HL-60/S4 treated with retinoic acid at 250 ng/mL for 4 days and 3 days (cell line): ENCODE results near the gene DNAI7.

Source experiments
- in situ Hi-C: fragments of 300-500 bp; cut with MboI; formaldehyde crosslinking; loops from 2 replicates; pipeline ENCODE4 v1.7.0; 2022; ENCODE audit warnings: low sequenced_read_pairs

Gene DNAI7, protein sequence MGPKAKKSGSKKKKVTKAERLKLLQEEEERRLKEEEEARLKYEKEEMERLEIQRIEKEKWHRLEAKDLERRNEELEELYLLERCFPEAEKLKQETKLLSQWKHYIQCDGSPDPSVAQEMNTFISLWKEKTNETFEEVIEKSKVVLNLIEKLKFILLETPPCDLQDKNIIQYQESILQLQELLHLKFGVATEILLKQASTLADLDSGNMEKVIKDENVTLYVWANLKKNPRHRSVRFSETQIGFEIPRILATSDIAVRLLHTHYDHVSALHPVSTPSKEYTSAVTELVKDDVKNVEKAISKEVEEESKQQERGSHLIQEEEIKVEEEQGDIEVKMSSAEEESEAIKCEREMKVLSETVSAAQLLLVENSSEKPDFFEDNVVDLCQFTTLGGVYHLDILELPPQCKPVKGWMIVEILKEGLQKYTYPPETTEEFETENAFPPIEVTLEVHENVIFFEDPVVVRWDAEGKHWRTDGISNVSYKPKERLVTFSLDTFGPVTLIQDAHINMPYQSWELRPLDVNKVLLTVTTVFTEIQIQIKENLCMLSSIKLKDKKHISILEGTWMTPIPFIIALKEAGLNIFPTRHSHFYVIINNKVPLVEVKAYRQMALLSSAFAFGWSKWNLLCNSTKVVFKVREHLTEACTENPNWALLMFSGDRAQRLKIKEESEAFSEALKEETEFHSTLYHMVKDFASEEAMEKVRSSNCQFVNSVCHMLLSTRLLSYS

DNA sequence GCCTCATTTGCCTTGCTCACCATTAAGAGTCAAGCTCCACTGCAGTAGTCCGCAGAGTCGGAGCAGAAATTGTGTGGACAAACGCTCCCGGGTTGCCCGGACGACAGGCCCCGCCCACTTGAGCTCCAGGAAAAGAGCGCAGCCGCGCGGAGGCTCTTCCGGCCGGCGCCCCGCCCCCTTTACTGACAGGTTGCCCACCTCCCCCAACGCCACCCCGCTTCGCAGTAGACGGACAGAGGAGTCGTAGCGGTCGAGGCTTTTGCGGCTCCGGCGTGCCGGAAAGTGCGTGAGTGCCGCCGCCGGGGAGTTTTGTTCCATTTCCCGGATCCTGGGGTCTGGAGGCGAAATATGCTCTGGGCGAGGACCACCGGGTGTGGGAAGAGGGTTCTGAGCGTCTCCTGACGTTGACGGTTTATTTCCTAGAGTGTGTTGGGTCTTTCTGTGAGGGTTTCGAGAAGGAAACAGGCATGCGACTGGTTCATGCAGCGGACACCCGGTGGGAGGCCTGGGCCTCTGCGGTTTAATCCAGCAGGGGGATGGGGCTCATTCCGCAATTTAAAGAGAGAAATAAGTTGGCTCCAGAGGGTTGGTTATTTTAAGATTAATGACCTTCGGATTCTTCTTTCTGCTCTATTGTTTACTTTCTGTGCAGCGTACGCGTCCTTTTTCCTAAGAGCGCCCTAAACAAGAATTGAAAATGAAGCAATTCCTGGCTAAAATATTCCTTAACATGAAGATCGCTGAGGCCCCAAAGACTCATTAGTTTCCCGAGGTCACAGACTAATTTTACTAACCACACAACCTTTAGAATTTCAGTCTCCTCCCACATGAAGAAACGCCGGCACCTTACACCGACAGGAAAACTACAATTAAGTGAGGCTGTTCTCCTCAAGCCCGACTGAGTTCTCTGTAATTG is at the start of gene DNAI7, which contains the start of gene ETFRF1:
TSS of gene DNAI7 (minus strand) at position 105 of the 916 bp plus-strand sequence. CDS start at position 23, 82 bp downstream.
TSS of gene ETFRF1 (plus strand) at position 182 of the 916 bp plus-strand sequence. CDS start 8,720 bp downstream, outside the sequence.
- in situ Hi-C loops, result no loop called here

DNA sequence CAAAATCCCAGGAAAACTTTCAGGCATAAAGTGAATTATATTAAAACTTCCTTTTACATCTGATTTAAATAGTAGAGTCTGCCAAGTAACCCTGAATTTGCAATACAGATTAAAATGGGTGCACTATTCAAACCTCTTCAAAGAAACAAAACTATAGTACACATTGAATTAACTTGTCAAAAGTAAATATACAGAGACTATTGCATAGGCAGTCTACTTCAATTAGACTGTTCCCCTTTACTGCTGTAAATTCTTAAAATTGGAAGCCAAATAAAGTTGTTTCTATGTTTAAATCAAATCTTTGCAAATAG is 48.7 kb upstream of the DNAI7 start:
- in situ Hi-C loops, result no loop called here

DNA sequence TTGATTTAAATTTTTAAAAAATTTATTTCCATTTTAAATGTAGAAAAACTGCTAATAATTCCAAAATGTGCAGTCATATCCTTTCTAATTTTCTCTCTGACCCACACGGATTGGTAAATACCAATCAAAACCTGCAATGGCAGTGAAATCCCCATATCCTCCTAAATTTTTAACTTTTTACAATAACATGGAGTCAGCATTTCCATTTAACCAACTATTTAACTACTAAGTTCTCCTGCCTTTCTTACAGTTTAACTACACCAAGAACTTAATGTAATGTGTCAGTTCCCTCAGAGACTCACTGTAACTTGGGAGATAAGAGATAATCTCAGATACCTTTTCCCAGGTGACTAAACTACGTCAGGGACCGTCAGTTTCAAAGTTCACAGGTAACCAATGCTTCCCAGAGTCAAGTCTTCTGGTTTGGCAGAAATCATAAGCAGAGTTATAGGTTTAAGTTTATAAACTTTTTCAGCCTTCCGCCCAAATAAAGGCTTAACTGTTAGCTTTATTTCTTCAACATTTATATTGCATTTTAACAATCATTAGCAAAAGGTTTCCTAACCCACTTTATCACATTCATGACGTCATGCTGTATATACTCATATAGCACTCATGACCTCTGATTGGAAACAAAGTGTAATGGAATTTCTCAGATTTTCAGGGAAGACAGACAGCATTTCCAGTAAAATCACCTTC is 48.2 kb upstream of the DNAI7 start:
- in situ Hi-C loops, result no loop called here

DNA sequence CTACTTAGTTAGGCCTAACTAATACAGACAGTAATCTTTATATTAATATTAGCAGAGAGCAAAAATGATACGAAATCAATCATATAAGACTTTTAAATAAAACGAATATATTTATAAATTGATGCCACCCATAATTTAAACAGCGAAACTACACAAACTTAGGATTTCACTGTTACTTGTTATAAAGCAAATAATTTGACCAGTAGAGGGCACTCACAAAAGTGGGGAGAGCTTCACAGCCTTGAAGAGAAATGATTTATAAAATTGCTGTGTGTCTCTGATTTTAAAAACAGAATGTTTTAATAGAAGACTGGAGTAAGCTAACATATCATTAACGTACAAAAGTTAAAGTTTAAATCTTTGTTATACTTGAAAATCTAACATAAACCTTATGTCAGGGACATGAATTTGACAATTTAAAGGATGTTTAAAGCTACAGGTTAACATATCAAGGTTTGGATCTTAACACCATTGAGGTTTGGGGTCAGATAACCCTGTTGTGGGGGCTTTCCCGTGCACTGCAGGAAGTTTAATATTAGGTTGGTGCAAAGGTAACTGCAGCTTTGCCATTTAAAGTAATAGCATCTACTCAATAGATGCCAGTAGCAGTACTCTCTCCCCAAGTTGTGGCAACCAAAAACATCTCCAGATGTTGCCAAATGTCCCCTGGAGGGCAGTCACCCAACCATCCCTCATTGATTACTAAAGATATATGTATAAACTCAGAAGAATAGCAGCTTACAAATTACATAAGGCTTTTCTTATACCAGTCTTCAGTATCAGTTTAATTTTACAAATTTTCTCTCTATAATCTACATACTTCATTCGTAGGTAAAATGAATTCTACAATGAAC is 46.4 kb upstream of the DNAI7 start:
- in situ Hi-C loops, result no loop called here

DNA sequence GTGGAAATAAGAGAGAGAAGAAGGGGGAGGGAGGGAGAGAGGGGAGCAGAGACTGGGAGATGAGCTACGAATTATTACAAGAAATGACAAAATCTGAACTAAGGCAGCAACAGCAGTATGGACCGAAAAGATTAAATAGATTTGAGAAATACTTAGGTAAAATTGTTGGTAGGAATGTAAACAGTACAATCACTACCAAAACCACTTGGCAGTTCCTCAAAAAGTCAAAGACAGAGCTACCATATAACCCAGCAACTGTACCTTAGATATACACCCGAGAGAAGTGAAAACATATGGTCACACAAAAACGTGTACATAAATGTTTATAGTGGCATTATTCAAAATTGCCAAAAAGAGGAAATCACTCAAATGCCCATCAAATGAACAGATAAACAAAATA is 41.7 kb upstream of the DNAI7 start:
- in situ Hi-C loops, result no loop called here

DNA sequence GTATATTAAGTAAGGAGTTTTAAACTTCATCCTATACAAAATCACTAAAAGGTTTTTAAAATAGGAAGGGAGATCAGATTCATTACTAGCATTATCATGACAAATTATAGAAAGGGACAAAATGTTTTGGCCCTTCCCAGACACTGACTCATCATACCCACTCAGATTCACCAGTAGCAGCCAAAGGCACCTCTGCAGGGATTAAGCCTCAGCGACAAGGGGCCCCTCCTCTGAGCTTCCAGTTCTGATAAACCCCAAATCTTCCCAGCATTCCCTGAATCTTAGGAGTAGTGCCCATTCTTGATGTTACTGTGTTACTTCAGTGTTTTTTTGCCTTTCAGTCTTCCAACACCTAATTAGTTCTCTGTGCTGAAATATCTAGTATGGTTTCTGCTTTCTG is 41.2 kb upstream of the DNAI7 start:
- in situ Hi-C loops, result no loop called here

DNA sequence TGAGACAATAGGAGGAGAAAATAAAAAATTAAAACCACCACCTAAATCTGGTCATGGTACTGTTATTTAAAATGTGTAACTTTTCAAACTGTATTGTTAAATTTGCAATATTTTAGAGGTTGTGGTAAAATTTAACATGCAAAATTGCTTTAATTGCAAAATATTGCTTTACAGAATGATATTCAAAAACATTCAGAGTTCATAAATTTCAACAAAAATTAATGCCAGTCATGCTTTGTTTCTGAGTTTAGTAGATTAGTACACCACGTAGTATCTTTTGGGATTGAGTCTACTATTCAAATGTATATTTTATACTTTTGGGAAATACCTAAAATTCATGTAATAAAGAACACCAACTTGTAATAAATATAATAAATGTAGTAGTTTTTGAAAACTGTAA is 18.4 kb upstream of the DNAI7 start:
- in situ Hi-C loops, result no loop called here

DNA sequence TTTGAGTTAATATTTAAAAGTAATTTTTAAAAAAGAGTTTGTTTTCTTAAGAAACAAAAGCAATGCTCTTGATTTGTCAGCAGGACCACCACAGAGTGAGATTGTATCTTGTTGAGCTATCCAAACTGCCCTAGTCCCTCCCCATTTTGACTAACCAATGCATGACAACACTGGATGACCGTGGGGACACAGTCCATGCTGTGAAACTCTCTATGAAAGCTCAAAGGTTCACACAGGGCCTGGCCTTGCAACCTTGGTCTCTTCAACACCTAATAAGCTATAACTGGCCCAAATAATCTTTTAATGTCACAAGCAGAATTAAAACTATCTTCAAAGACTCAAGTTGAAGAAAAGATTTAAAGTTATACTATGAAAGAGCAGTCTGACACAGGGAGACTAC is 13.6 kb upstream of the DNAI7 start:
- in situ Hi-C loops, result no loop called here

DNA sequence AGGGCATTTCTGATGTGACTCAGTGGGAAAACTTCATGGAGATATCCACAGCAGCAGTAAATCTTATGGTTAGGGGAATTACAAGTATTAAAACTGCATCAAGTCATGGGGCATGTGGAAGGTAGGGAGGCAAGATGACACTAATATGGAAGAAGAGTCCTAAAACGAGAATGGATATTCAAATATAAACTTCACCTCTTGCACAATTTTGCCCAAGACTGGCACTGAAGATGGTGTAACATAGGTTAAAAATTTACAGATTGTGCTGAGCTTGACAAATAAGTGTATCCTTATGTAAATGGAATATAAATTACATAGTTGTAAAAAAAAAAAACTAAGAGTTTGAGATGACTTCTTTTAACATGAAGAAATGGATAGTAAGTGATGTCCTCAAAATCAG is 12.9 kb upstream of the DNAI7 start:
- in situ Hi-C loops, result no loop called here

DNA sequence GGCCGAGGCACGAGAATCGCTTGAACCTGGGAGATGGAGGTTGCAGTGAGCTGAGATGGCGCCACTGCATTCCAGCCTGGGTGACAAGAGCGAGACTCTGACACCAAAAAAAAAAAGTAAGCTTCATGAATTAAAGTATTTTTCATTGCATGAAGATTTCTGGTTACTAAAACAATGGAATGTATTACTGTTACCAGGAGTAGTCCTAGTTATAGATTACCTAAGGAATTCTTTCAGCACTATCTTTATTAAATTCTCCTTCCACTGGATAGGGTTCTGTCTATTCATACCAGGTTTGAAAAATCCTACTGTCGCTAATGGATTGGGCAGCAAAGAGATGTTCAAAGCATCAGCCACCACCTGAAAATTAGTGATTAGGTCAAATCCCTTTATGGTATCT is 12.5 kb upstream of the DNAI7 start:
- in situ Hi-C loops, result no loop called here

DNA sequence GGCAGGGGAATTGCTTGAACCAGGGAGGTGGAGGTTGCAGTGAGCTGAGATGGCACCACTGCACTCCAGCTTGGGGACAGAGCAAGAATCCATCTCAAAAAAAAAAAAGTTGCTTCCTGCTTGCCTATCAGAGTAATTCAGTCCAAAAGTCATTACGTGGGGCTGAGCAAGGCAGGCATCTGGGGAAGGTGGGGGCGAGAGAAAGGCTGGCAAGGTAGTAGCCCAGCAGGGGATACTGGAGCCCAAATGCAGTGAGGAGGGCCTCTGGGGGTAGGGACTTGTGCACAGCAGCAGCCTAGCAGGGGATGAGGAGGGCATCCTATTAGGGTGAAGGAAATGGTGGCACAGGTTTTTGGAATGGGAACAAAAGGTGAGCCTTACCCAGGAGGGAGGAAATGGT is 7.2 kb upstream of the DNAI7 start:
- in situ Hi-C loops, result no loop called here

DNA sequence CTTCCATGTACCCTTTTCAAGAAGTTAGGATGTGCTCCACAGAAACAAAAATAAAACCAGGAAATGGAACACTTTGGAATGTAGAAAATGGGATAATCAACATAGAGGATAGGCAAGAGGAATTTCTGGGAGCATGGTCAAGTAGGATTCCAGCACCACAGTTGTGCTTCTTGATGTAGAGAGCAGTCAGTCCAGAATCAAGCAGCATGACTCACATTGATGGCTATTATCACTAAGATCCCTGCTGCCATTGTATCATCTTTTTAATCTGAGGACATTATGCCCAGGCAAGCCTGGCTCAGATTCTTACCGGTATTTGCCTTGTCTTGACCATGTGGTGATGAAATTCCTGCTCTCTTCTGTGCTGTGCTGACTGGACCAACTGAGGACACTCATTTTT is 5.7 kb upstream of the DNAI7 start:
- in situ Hi-C loops, result no loop called here

DNA sequence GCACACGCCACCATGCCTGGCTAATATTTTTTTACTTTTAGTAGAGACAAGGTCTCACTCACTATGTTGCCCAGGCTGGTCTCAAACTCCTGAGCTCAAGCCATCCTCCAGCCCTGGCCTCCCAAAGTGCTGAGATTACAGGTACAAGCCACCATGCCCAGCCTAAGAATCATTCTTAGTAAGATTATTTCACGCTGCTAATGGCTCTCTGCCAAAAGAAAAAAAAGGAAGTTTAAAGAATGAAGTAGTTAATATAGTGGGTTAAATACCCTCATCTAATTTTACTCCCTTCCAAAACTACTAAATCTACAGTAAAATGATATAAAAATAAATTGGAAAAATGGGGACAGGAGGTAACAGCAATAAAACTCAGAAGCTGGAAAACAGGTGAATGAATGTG is 2.6 kb upstream of the DNAI7 start:
- in situ Hi-C loops, result no loop called here

DNA sequence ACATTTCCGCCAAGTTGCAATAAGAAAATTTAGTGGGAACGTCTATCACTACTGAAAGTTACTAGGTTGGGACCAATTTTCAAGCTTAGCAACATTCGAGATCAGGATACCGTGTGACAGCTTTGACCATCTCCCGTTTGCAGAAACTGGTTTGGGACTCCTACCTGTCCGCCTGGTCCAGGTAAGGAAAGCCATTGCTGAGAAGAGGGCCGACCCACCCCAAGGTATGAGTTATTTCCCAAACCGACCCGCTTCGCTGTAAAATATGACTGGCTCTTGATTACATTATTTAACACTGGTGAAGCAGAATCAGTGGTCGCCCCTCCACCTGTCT is 271 bp downstream of the DNAI7 start:
- in situ Hi-C loops, result no loop called here

DNA sequence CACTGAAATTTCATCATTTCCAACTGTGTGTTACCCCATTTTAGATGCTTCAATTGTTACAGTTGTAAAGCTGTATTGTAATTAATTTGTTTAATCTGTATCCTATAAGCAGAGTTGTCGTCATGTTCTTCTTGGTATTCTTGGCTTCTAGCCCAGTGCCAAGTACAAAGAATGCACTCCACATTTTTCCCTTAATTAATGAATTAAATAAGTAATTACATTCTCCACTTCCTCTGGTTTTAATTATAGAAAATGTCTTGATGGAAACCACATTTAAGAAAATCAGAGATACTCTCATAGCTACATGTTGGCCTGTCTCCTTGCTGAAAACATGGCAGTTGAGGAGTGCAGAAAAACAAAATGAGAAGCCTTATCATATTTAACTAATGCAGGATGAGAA is 746 bp downstream of the DNAI7 start:
- in situ Hi-C loops, result no loop called here

DNA sequence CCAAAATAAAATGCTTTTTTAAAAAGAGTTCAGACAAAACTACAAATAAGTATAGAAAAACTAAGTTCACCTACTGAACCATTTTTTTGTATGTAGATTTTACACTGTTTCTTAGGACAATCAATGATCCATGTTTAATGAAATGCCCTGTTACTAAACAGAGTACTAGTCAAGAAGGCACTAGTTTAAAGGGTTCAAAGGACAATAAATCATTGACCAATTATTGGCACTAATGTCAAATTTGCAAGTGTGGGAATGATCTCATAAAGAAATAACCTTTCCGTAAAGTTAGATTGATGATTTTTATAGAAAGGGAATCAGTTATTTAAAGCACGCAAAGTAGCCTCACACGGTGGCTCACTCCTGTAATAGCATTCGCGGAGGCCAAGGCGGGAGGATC is 4.2 kb downstream of the DNAI7 start:
- in situ Hi-C loops, result no loop called here

DNA sequence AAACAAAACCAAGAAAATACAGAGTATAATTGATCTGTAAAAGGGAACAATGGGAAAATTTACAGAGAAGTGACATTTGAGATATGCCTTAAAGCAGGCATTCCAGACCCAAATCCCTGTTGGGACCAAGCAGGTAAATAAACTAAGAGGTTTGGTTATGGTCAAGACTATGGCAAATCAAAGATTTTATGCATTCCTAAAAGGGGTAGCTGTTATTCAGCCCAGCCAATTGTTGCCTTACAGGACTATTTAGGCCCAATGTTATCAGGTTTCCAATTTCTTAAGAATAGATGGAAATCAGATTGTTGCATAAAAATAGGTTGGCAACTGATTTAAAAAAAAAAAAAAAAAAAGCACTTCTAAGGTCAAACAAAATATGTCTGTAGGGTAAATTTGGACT is 5.3 kb downstream of the DNAI7 start:
- in situ Hi-C loops, result no loop called here

DNA sequence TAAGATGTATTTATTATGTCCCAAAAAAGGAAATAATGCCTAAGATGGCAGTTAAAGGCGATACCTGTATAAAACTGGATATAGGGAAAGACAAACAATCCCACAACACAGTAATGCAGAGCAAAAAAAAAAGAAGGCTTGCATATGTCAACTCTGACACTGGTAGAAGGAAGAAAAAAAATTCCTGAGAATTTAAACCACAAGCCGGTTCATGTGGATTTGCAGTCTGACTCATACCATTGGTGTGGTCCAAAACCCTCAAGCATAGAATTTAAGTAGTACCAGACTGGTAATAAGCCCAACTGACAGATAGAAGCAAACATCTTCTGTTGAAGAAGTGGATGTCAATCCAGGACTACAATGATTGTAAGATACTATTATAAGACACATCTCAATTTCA is 7.2 kb downstream of the DNAI7 start:
- in situ Hi-C loops, result no loop called here

DNA sequence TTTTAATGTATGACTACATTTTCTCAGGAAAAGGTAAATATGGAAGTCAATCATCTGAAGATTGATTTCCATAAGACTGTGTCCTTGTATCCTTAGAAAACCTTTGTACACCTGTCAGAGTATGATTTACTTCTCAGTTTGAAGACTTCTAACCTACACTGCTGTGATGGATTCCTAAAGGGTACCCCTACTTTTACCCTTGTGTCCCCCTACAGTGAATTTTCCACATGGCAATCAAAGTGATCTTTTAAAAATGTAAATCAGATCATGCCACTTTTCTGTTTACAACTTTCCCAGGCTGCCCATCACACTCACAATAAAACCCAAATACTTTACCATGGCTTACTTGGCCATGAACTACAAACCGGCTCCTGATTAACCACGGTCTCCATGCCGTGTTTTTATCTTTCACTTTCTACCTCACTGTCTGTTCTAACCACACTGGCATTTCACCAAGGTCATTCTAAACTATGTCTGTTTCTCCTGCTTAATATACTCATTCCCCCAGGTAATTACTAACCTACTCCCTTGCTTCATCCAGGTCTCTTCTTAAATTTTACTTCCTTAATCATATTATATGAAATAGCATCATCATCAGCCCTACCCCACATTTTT is 8.1 kb downstream of the DNAI7 start:
- in situ Hi-C loops, result no loop called here
